GM23248 (cell line): ENCODE measurements around the gene NFIC.

Experiments used
- EZH2 ChIP-seq: fragments of 200-600 bp; sonication (generic); IDR thresholded peaks from 2 replicates; pipeline ENCODE4 v1.6.1; 2018; ENCODE audit warnings: antibody characterized with exemption, mild to moderate bottlenecking; ENCODE audit not compliant: insufficient read depth, poor library complexity, severe bottlenecking
- EZH2phosphoT487 ChIP-seq: fragments of 200-600 bp; sonication (generic); IDR thresholded peaks from 2 replicates; pipeline ENCODE4 v1.6.1; 2018; ENCODE audit warnings: antibody characterized with exemption, moderate library complexity, mild to moderate bottlenecking, low read depth; ENCODE audit not compliant: insufficient read depth

GRCh38 chr19:3412066-3412465, 45.7 kb downstream of the NFIC start:
- TF ChIP-seq EZH2: no peak
- no peak for TF ChIP-seq EZH2phosphoT487
